ENCODE measurements around the gene LGR5.

DNA sequence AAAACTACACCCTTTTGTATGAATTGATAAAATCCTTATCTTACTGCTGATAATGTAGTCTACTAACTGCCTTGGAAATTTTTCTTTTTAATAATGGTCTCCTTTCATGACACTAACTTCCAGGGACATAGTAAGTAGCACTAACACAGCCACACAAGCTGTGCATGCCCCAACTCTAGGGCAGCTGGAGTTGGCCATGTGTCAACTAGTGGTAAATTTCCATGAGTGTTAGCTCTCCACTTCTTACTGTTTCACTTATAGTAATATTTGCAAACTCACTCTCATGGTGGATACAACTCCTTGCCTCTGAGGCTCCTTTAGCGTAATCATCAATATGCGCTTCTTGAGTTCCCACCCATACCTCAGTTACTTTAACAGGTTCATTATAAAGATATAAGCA, 38.0 kb downstream of the LGR5 start:
- TF ChIP-seq CTCF (conservative IDR thresholded peaks at IDR 0.05; ENCODE audit: low read depth, low read length) (no peak), EZH2 (IDR thresholded peaks at IDR 0.05; ENCODE audit: low read length, unreplicated experiment) (no peak)

All from PC-3 (cell line).